Measurements from ENCODE around the gene ORM1. TPM values are rescaled to one million over a fixed set of nuclear protein-coding genes. Genes with fewer than 3 reads are reported as not detected.

ORM1 gene
- total RNA-seq, 1 experiment from 2014 or later = not detected

GRCh38 chr9:114365194-114365593, 42.3 kb downstream of the ORM1 start:
- ATAC-seq (no peak), DNase-seq (no peak)
- H3K27me3 ChIP-seq (ENCODE audit: low read length) = no peaks in the 10 kb centered on the region
- H3K4me3 ChIP-seq (ENCODE audit: low read length) = no peak overlapping the region
- H4K20me1 ChIP-seq (ENCODE audit: low read length) = no peaks in the 10 kb centered on the region
- H3K36me3 ChIP-seq (ENCODE audit: low read depth, low read length) = no peaks in the 10 kb centered on the region
- peaks cover 41% of the 10 kb centered on the region for H3K4me1 ChIP-seq (ENCODE audit: insufficient read depth, low read length)
- H3K4me2 ChIP-seq (ENCODE audit: low read length) = no peak overlapping the region
- H3K27ac ChIP-seq (ENCODE audit: low read length) = peak overlapping the region; percentile 98
- H2AFZ ChIP-seq (ENCODE audit: low read length) = no peak overlapping the region
- no peaks in the 10 kb centered on the region for H3F3A ChIP-seq (ENCODE audit: low read length, unreplicated experiment)
- ChIA-PET POLR2A (ENCODE audit: unreplicated experiment) (no interaction called here), CTCF (no interaction called here)
- intact Hi-C loops (cut with micrococcal nuclease) = no loop called here
- H3K79me2 ChIP-seq (ENCODE audit: low read length) = no peaks in the 10 kb centered on the region
- TF ChIP-seq, protein P1, sequence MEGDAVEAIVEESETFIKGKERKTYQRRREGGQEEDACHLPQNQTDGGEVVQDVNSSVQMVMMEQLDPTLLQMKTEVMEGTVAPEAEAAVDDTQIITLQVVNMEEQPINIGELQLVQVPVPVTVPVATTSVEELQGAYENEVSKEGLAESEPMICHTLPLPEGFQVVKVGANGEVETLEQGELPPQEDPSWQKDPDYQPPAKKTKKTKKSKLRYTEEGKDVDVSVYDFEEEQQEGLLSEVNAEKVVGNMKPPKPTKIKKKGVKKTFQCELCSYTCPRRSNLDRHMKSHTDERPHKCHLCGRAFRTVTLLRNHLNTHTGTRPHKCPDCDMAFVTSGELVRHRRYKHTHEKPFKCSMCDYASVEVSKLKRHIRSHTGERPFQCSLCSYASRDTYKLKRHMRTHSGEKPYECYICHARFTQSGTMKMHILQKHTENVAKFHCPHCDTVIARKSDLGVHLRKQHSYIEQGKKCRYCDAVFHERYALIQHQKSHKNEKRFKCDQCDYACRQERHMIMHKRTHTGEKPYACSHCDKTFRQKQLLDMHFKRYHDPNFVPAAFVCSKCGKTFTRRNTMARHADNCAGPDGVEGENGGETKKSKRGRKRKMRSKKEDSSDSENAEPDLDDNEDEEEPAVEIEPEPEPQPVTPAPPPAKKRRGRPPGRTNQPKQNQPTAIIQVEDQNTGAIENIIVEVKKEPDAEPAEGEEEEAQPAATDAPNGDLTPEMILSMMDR (conservative IDR thresholded peaks at IDR 0.05; ENCODE audit: low read depth, low read length) = no peak
- no peak for TF ChIP-seq EZH2 (IDR thresholded peaks at IDR 0.05; ENCODE audit: low read length, unreplicated experiment)
- no peak for TF ChIP-seq EZH2phosphoT487 (IDR thresholded peaks at IDR 0.05; ENCODE audit: borderline replicate concordance, low read length)
- no TSS peak for BruUV-seq (replicated peaks)
- no peaks in the 10 kb centered on the region for H3K9me2 ChIP-seq (replicated peaks; ENCODE audit: low read length)
- H3K9ac ChIP-seq (ENCODE audit: low read length) = peak overlapping the region; percentile 72; the same call in 1 of the 2 replicates
- no peaks in the 10 kb centered on the region for H3K9me3 ChIP-seq (ENCODE audit: low read length)

GRCh38 chr9:114366334-114367128, 43.6 kb downstream of the ORM1 start:
- no peak for TF ChIP-seq EZH2 (IDR thresholded peaks at IDR 0.05; ENCODE audit: low read length, unreplicated experiment)
- TF ChIP-seq, protein P1 (conservative IDR thresholded peaks at IDR 0.05; ENCODE audit: low read depth, low read length) = no peak
- no peak for TF ChIP-seq EZH2phosphoT487 (IDR thresholded peaks at IDR 0.05; ENCODE audit: borderline replicate concordance, low read length)
- CTCF ChIA-PET = no interaction called here
- peak overlapping the region; percentile 86 for H3K27ac ChIP-seq (ENCODE audit: low read length)
- H4K20me1 ChIP-seq (ENCODE audit: low read length) = no peaks in the 10 kb centered on the region
- H3K4me1 ChIP-seq (ENCODE audit: insufficient read depth, low read length) = peaks cover 49% of the 10 kb centered on the region
- peak overlapping the region; percentile 68 for H3K4me2 ChIP-seq (ENCODE audit: low read length)
- DNase-seq (peak; percentile 87), ATAC-seq (peak; percentile 95)
- no peaks in the 10 kb centered on the region for H3K9me2 ChIP-seq (replicated peaks; ENCODE audit: low read length)
- H3K27me3 ChIP-seq (ENCODE audit: low read length) = no peaks in the 10 kb centered on the region
- intact Hi-C loops (cut with micrococcal nuclease) = loop anchor here (2.0 kb wide), 1 partner anchor 26 kb away; no protein-coding TSS in a partner anchor
- H3K4me3 ChIP-seq (ENCODE audit: low read length) = no peak overlapping the region; the same call in 1 of the 2 replicates
- H3K36me3 ChIP-seq (ENCODE audit: low read depth, low read length) = no peaks in the 10 kb centered on the region
- H3F3A ChIP-seq (ENCODE audit: low read length, unreplicated experiment) = no peaks in the 10 kb centered on the region
- POLR2A ChIA-PET (ENCODE audit: unreplicated experiment) = no interaction called here
- BruUV-seq (replicated peaks) = no TSS peak
- H3K9me3 ChIP-seq (ENCODE audit: low read length) = no peaks in the 10 kb centered on the region
- H3K79me2 ChIP-seq (ENCODE audit: low read length) = no peaks in the 10 kb centered on the region
- H3K9ac ChIP-seq (ENCODE audit: low read length) = peak overlapping the region; percentile 52
- H2AFZ ChIP-seq (ENCODE audit: low read length) = no peak overlapping the region

DNA sequence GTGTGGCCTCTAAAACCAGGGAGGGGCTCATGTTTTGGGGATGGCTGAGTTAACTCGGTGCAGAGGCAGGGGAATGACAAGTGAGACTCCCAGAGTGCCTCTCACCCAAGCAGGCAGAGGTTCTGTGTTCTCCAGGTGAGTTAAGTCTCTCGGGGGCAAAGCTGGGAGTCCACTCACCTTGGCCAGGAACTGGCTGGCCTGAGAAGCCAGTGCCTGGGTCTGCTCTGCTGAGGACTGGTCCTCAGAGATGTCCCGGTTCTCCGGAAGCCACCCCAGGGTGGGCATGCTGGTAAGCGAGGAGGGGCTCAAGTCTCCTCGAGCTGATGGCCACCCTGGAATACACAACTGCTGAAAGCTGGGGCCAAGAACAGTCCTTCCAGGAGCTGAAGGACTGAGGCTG, 44.5 kb downstream of the ORM1 start:
- BruUV-seq (replicated peaks) = no TSS peak
- H2AFZ ChIP-seq (ENCODE audit: low read length) = no peak overlapping the region
- H3K27me3 ChIP-seq (ENCODE audit: low read length) = no peaks in the 10 kb centered on the region
- no peaks in the 10 kb centered on the region for H3F3A ChIP-seq (ENCODE audit: low read length, unreplicated experiment)
- no peak for DNase-seq
- H3K9me2 ChIP-seq (replicated peaks; ENCODE audit: low read length) = no peaks in the 10 kb centered on the region
- no peaks in the 10 kb centered on the region for H3K79me2 ChIP-seq (ENCODE audit: low read length)
- peaks cover 57% of the 10 kb centered on the region for H3K4me1 ChIP-seq (ENCODE audit: insufficient read depth, low read length)
- TF ChIP-seq, protein P1 (conservative IDR thresholded peaks at IDR 0.05; ENCODE audit: low read depth, low read length) = no peak
- no peak for TF ChIP-seq EZH2 (IDR thresholded peaks at IDR 0.05; ENCODE audit: low read length, unreplicated experiment)
- no peak for TF ChIP-seq EZH2phosphoT487 (IDR thresholded peaks at IDR 0.05; ENCODE audit: borderline replicate concordance, low read length)
- peak overlapping the region; percentile 86 for H3K27ac ChIP-seq (ENCODE audit: low read length)
- POLR2A ChIA-PET (ENCODE audit: unreplicated experiment) = no interaction called here
- H3K9ac ChIP-seq (ENCODE audit: low read length) = no peak overlapping the region
- H3K4me2 ChIP-seq (ENCODE audit: low read length) = no peak overlapping the region
- H3K9me3 ChIP-seq (ENCODE audit: low read length) = no peaks in the 10 kb centered on the region
- no peaks in the 10 kb centered on the region for H3K36me3 ChIP-seq (ENCODE audit: low read depth, low read length)
- no peaks in the 10 kb centered on the region for H4K20me1 ChIP-seq (ENCODE audit: low read length)
- intact Hi-C loops (cut with micrococcal nuclease) = loop anchor here (2.0 kb wide), 1 partner anchor 25 kb away; no protein-coding TSS in a partner anchor
- H3K4me3 ChIP-seq (ENCODE audit: low read length) = no peak overlapping the region
- no peak for ATAC-seq
- CTCF ChIA-PET = no interaction called here
